Left ventricle myocardium inferior (tissue), 1 donor: ENCODE data around the gene RIMKLB. TPM values are rescaled to one million over a fixed set of nuclear protein-coding genes. Genes with fewer than 3 reads are reported as not detected.
"Not testable (repeated sequence)": the region's sequence is repeated elsewhere in the genome, so short reads cannot be mapped to it uniquely, and the experiment has no call there.

Source experiments
- DNase-seq: peaks from one replicate; pipeline ENCODE4 v3.0.0-alpha.2; 2020
- H3K27ac ChIP-seq: fragments of 200-600 bp; replicated peaks from 2 replicates; pipeline ENCODE4 v1.8.0; 2021
- H3K27me3 ChIP-seq: fragments of 200-600 bp; 2 replicates; pipeline ENCODE4 v1.8.0; 2021; ENCODE audit warnings: low read depth
- H3K36me3 ChIP-seq: fragments of 200-600 bp; 2 replicates; pipeline ENCODE4 v1.8.0; 2021
- H3K4me1 ChIP-seq: fragments of 200-600 bp; 2 replicates; pipeline ENCODE4 v1.8.0; 2021
- H3K4me3 ChIP-seq: fragments of 200-600 bp; 2 replicates; pipeline ENCODE4 v1.8.0; 2021; ENCODE audit warnings: mild to moderate bottlenecking, moderate library complexity
- H3K9me3 ChIP-seq: fragments of 200-600 bp; replicated peaks from 2 replicates; pipeline ENCODE4 v1.8.0; 2021
- intact Hi-C: fragments of 100-400 bp; cut with micrococcal nuclease; formaldehyde crosslinking; loops from one replicate; pipeline ENCODE4 v1.11.0; 2022
- total RNA-seq: library from RNA; stranded (reverse); fragmentation: NEBNext Ultra II Directional; extraction: Animal tissue kit (Norgen Biotek cat#: 25700); gene quantifications from one replicate; pipeline ENCODE4 v1.2.1, GENCODE V29; 2021
- TF ChIP-seq, protein P1 (sequence below): fragments of 200-600 bp; IDR thresholded peaks from 2 replicates; pipeline ENCODE4 v1.8.0; 2021; ENCODE audit warnings: antibody characterized with exemption, mild to moderate bottlenecking, borderline replicate concordance
- donor health status: DM: no; HTN: yes; CAD: no; lungs with severe emphysema.

The RIMKLB gene
- total RNA-seq, 1 donor from 2014 or later = 14.0 TPM

DNA sequence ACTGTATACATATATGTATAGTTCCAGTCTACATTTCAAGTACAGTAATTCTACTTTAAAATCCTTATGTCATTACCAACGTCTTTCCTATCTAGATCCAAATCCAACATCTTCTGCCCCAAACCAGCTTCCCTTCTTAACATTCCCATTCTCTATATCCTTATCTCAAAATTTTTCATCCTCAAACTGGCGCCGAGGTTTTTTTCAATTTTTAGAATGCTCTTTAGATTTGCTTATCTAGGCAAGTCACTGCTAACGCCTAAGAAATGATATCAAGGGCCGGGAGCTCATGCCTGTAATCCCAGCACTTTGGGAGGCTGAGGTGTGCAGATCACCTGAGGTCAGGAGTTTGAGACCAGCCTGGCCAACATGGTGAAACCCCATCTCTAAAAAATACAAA lies 48.3 kb downstream of the RIMKLB start:
- peaks cover 12% of the 10 kb centered on the region for H3K36me3 ChIP-seq
- no peak overlapping the region for H3K27ac ChIP-seq
- peaks cover 9% of the 10 kb centered on the region for H3K4me1 ChIP-seq
- H3K27me3 ChIP-seq = no peaks in the 10 kb centered on the region
- H3K4me3 ChIP-seq = no peak overlapping the region
- intact Hi-C loops = no loop called here
- no peak for DNase-seq
- no peaks in the 10 kb centered on the region for H3K9me3 ChIP-seq
- TF ChIP-seq, protein P1, sequence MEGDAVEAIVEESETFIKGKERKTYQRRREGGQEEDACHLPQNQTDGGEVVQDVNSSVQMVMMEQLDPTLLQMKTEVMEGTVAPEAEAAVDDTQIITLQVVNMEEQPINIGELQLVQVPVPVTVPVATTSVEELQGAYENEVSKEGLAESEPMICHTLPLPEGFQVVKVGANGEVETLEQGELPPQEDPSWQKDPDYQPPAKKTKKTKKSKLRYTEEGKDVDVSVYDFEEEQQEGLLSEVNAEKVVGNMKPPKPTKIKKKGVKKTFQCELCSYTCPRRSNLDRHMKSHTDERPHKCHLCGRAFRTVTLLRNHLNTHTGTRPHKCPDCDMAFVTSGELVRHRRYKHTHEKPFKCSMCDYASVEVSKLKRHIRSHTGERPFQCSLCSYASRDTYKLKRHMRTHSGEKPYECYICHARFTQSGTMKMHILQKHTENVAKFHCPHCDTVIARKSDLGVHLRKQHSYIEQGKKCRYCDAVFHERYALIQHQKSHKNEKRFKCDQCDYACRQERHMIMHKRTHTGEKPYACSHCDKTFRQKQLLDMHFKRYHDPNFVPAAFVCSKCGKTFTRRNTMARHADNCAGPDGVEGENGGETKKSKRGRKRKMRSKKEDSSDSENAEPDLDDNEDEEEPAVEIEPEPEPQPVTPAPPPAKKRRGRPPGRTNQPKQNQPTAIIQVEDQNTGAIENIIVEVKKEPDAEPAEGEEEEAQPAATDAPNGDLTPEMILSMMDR = no peak

DNA sequence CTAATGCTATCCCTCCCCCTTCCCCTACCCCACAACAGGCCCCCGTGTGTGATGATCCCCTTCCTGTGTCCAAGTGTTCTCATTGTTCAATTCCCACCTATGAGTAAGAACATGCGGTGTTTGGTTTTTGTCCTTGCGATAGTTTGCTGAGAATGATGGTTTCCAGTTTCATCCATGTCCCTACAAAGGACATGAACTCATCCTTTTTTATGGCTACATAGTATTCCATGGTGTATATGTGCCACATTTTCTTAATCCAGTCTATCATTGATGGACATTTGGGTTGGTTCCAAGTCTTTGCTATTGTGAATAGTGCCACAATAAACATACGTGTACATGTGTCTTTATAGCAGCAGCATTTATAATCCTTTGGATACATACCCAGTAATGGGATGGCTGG lies 62.3 kb downstream of the RIMKLB start:
- H3K4me3 ChIP-seq, H3K27ac ChIP-seq, intact Hi-C loops, H3K27me3 ChIP-seq, H3K4me1 ChIP-seq, H3K9me3 ChIP-seq, DNase-seq: not testable (repeated sequence)
- peaks cover 36% of the 10 kb centered on the region for H3K36me3 ChIP-seq

DNA sequence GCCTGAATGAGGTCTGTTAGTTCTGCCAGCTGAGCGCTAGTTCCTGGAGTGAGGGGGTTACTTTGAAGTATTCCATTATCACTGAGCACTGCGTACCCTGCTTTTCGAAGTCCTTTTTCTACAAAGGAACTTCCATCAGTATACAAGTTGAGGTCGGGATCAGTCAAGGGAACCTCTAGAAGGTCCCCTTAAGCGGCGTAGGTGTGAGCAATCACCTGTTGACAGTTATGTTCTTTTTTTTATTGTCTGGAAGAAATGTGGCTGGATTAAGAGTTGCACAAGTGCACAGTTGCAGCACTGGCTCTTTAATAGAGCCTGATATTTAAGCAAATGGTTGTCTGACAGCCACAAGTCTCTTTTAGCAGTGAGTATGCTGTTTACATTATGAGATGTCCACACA lies 64.9 kb downstream of the RIMKLB start:
- intact Hi-C loops, H3K27me3 ChIP-seq: not testable (repeated sequence)

DNA sequence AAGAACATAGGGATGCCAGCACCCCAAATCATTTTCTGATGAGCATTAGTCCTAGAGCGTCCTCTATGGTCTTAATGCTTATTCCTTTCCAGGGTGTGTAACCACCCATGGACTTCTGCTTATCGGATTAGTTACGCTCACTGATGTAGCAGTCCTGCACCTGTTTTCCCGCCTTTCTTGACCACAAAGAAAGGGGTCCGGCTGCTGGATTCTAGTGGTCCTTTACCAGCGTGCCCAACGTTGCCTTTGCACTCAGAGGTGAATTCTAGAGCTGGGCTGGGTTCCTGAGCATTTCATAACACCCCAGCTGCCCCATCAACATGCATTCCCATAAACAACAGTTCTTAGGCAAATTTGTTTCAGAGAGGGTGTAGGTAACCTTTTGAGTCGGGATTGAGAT lies 68.3 kb downstream of the RIMKLB start:
- DNase-seq, H3K27me3 ChIP-seq, H3K27ac ChIP-seq, H3K4me3 ChIP-seq, intact Hi-C loops, H3K4me1 ChIP-seq: not testable (repeated sequence)
- Histone ChIP-seq H3K9me3 (peaks cover 13% of the 10 kb centered on the region), H3K36me3 (peaks cover 19% of the 10 kb centered on the region)

More for the DNA sequence above, 64.9 kb downstream of the RIMKLB start:
- not testable (repeated sequence) for H3K4me1 ChIP-seq, H3K27ac ChIP-seq, DNase-seq, H3K4me3 ChIP-seq, H3K9me3 ChIP-seq
- H3K36me3 ChIP-seq = peaks cover 24% of the 10 kb centered on the region

DNA sequence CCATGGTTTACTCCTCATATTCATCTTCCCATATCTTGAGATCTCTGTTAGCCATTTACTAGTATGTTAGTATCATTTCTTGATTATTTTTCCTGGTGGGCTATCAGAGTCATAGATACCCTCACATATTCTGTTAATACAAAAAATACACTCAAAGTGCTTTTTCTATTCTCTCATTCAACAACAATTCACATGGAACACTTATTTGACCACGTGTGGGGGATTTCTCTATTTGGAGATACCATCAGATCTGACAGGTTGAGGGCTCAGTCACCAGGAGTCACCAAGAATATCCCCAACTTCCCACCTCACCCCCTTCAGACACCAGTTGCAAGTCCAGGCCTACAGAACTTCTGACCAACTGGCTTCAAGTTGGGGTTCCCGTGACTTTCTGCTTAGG lies 72.7 kb downstream of the RIMKLB start:
- H3K36me3 ChIP-seq = peaks cover 21% of the 10 kb centered on the region
- intact Hi-C loops = loop anchor here (5.0 kb wide), 1 partner anchor 337 kb away; no protein-coding TSS in a partner anchor
- peaks cover 14% of the 10 kb centered on the region for H3K4me1 ChIP-seq
- DNase-seq = no peak
- H3K4me3 ChIP-seq = no peak overlapping the region
- no peaks in the 10 kb centered on the region for H3K27me3 ChIP-seq
- TF ChIP-seq, protein P1 = no peak
- H3K9me3 ChIP-seq = peaks cover 13% of the 10 kb centered on the region
- no peak overlapping the region for H3K27ac ChIP-seq

DNA sequence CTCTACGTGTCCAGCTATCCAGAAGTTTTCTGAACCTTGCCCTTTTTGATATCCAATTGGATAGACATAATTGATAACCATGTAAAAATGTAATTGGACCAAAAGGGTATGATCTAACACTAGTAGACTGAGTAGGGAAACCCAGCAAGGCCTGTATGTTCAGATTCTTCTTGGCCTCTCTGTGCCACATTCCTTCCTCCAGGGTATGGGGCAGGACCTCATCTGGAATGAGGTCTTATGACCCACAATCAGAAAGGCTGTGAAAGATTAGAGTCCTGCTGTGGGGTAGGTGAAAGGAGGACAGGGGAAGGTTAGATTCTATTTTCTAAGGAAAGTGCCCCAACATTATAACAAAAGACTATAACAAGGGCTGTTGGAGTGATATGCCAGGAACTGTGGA lies 73.3 kb downstream of the RIMKLB start:
- intact Hi-C loops = loop anchor here (5.0 kb wide), 1 partner anchor 336 kb away; no protein-coding TSS in a partner anchor
- H3K27ac ChIP-seq = no peak overlapping the region
- TF ChIP-seq, protein P1 = peak; percentile 8

DNA sequence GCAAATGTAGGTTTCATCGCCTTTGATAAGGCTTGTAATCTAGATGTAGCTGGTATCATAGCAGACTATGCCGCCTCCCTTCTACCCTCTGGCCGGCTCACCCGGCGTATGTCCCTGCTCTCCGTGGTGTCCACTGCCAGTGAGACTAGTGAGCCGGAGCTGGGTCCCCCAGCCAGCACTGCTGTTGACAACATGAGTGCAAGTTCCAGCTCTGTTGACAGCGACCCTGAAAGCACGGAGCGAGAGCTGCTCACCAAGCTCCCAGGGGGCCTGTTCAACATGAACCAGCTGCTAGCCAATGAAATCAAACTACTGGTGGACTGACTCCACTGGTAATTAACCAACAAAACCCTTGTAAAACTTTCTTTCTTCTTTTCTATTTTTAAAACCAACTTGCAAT lies 75.7 kb downstream of the RIMKLB start:
- intact Hi-C loops = loop anchor here (5.0 kb wide), 1 partner anchor 334 kb away; no protein-coding TSS in a partner anchor
- DNase-seq = peak; percentile 56
- TF ChIP-seq, protein P1 = no peak
- Histone ChIP-seq H3K4me1 (peaks cover 14% of the 10 kb centered on the region), H3K27ac (peak overlapping the region; percentile 13), H3K27me3 (no peaks in the 10 kb centered on the region), H3K4me3 (no peak overlapping the region), H3K36me3 (peaks cover 4% of the 10 kb centered on the region), H3K9me3 (no peaks in the 10 kb centered on the region)

More for the DNA sequence above, 73.3 kb downstream of the RIMKLB start:
- Histone ChIP-seq H3K27me3 (no peaks in the 10 kb centered on the region), H3K9me3 (peaks cover 13% of the 10 kb centered on the region), H3K36me3 (peaks cover 21% of the 10 kb centered on the region), H3K4me3 (no peak overlapping the region), H3K4me1 (peaks cover 14% of the 10 kb centered on the region)
- no peak for DNase-seq
